GM11168 (cell line): ENCODE results near the gene SH3RF3.

ENCODE experiments used
- in situ Hi-C: fragments of 300-500 bp; cut with MboI; formaldehyde crosslinking; loops from one replicate; pipeline ENCODE4 v1.12.0; 2022; ENCODE audit warnings: low sequenced_read_pairs; ENCODE audit not compliant: unreplicated experiment

The SH3RF3 gene

GRCh38 chr2:109411640-109412325, 282.8 kb downstream of the SH3RF3 start:
- in situ Hi-C loops = no loop called here

- in situ Hi-C loops = no loop called here
Observed at GRCh38 chr2:109415581-109416013, 286.6 kb downstream of the SH3RF3 start.

- in situ Hi-C loops = no loop called here
Observed at GRCh38 chr2:109417701-109418335, 288.8 kb downstream of the SH3RF3 start.

- in situ Hi-C loops = no loop called here
Observed at GRCh38 chr2:109418716-109419115, 289.7 kb downstream of the SH3RF3 start.

- in situ Hi-C loops = no loop called here
Observed at GRCh38 chr2:109419171-109419756, 290.3 kb downstream of the SH3RF3 start.

GRCh38 chr2:109419960-109420370, 291.0 kb downstream of the SH3RF3 start:
- in situ Hi-C loops = no loop called here

GRCh38 chr2:109421101-109421500, 292.1 kb downstream of the SH3RF3 start:
- in situ Hi-C loops = no loop called here

- in situ Hi-C loops = no loop called here
Observed at GRCh38 chr2:109421642-109422041, 292.6 kb downstream of the SH3RF3 start.

- in situ Hi-C loops = no loop called here
Observed at GRCh38 chr2:109422071-109422757, 293.2 kb downstream of the SH3RF3 start.

GRCh38 chr2:109422758-109423500, 293.9 kb downstream of the SH3RF3 start:
- in situ Hi-C loops = no loop called here

- in situ Hi-C loops = no loop called here
Observed at GRCh38 chr2:109423556-109424359, 294.8 kb downstream of the SH3RF3 start.

GRCh38 chr2:109425411-109425810, 296.4 kb downstream of the SH3RF3 start:
- in situ Hi-C loops = no loop called here

- in situ Hi-C loops = no loop called here
Observed at GRCh38 chr2:109427661-109428091, 298.7 kb downstream of the SH3RF3 start.

- in situ Hi-C loops = no loop called here
Observed at GRCh38 chr2:109428281-109428680, 299.3 kb downstream of the SH3RF3 start.

GRCh38 chr2:109428841-109429566, 300.0 kb downstream of the SH3RF3 start:
- in situ Hi-C loops = no loop called here

GRCh38 chr2:109429567-109430328, 300.7 kb downstream of the SH3RF3 start:
- in situ Hi-C loops = no loop called here

- in situ Hi-C loops = no loop called here
Observed at GRCh38 chr2:109430329-109430636, 301.3 kb downstream of the SH3RF3 start.

GRCh38 chr2:109432421-109432820, 303.4 kb downstream of the SH3RF3 start:
- in situ Hi-C loops = no loop called here
